ENCODE data around the gene STARD9. TPM values are rescaled to one million over a fixed set of nuclear protein-coding genes. Genes with fewer than 3 reads are reported as not detected.

The STARD9 gene
- total RNA-seq, 1 donor from 2014 or later, result 27.7 TPM

GRCh38 chr15:42730135-42730534, 154.7 kb downstream of the STARD9 start:
- Histone ChIP-seq H3K27ac (ENCODE audit: low read depth, low read length) (no peak overlapping the region), H3K27me3 (ENCODE audit: control insufficient read depth in 3 of 3, insufficient read depth in 3 of 3, low read length in 3 of 3) (no peaks in the 10 kb centered on the region), H3K9ac (ENCODE audit: low read depth in 1 of 3, low read length in 3 of 3) (no peak overlapping the region), H3K4me1 (ENCODE audit: control insufficient read depth in 3 of 3, insufficient read depth in 3 of 3, low read length in 3 of 3) (no peaks in the 10 kb centered on the region), H3K9me3 (ENCODE audit: control insufficient read depth in 3 of 3, low read length in 3 of 3) (no peaks in the 10 kb centered on the region), H3K4me3 (ENCODE audit: low read length in 3 of 3) (no peak overlapping the region), H3K36me3 (ENCODE audit: control insufficient read depth in 3 of 3, insufficient read depth in 3 of 3, low read length in 3 of 3) (peaks cover 85 to 92% (median 85%) of the 10 kb centered on the region in 3 donors)

GRCh38 chr15:42730536-42730935, 155.1 kb downstream of the STARD9 start:
- Histone ChIP-seq H3K9ac (ENCODE audit: low read depth in 1 of 3, low read length in 3 of 3) (no peak overlapping the region), H3K36me3 (ENCODE audit: control insufficient read depth in 3 of 3, insufficient read depth in 3 of 3, low read length in 3 of 3) (peaks cover 84 to 92% (median 84%) of the 10 kb centered on the region in 3 donors), H3K4me3 (ENCODE audit: low read length in 3 of 3) (no peak overlapping the region), H3K27ac (ENCODE audit: low read depth, low read length) (no peak overlapping the region), H3K4me1 (ENCODE audit: control insufficient read depth in 3 of 3, insufficient read depth in 3 of 3, low read length in 3 of 3) (peaks cover 0 to 3% (median 2%) of the 10 kb centered on the region in 3 donors), H3K9me3 (ENCODE audit: control insufficient read depth in 3 of 3, low read length in 3 of 3) (no peaks in the 10 kb centered on the region), H3K27me3 (ENCODE audit: control insufficient read depth in 3 of 3, insufficient read depth in 3 of 3, low read length in 3 of 3) (no peaks in the 10 kb centered on the region)

GRCh38 chr15:42731461-42731860, 156.1 kb downstream of the STARD9 start:
- Histone ChIP-seq H3K9me3 (ENCODE audit: control insufficient read depth in 3 of 3, low read length in 3 of 3) (no peaks in the 10 kb centered on the region), H3K9ac (ENCODE audit: low read depth in 1 of 3, low read length in 3 of 3) (no peak overlapping the region), H3K4me3 (ENCODE audit: low read length in 3 of 3) (no peak overlapping the region), H3K27me3 (ENCODE audit: control insufficient read depth in 3 of 3, insufficient read depth in 3 of 3, low read length in 3 of 3) (no peaks in the 10 kb centered on the region), H3K36me3 (ENCODE audit: control insufficient read depth in 3 of 3, insufficient read depth in 3 of 3, low read length in 3 of 3) (peaks cover 77 to 85% (median 78%) of the 10 kb centered on the region in 3 donors), H3K27ac (ENCODE audit: low read depth, low read length) (no peak overlapping the region), H3K4me1 (ENCODE audit: control insufficient read depth in 3 of 3, insufficient read depth in 3 of 3, low read length in 3 of 3) (peaks cover 6 to 10% (median 8%) of the 10 kb centered on the region in 3 donors)

DNA sequence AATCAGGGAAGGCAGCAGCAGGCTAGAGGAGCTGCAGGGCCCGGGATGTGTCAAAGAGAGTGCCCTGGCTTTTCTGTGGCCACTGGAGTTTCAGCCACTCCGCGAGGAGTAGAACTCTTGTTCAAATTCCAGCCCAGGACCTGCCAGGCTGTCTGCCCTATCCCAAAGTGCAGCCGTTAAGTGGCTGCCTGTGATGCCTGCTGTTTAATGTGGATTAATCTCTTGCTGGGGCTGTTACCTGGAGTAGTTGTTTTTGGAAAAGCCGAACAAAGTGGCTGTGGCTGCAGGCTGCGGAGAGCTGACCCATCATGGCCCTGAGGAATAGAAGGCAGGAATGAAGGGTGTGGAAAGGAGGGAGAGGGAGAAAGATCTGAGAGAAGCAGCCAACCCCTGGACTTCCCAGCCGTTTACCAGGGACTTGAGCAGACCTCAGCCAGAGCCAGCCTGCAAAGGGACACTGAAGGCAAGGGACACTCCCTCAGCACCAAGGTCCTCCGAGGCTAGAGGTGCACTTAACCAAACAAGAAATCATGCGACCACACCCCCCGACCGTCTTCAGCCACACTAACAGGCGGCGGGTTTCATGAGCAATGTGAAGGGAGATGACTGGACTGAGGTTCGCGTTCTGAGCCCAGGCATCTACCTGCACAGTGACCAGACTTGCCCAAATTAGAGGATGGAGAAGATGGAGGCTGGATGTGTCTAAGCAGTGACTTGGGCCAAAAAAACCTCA, 156.9 kb downstream of the STARD9 start:
- peaks cover 6 to 12% (median 10%) of the 10 kb centered on the region in 3 donors for H3K4me1 ChIP-seq (ENCODE audit: control insufficient read depth in 3 of 3, insufficient read depth in 3 of 3, low read length in 3 of 3)
- H3K27ac ChIP-seq (ENCODE audit: low read depth, low read length), result no peak overlapping the region
- peaks cover 71 to 77% (median 72%) of the 10 kb centered on the region in 3 donors for H3K36me3 ChIP-seq (ENCODE audit: control insufficient read depth in 3 of 3, insufficient read depth in 3 of 3, low read length in 3 of 3)
- H3K9ac ChIP-seq (ENCODE audit: low read depth in 1 of 3, low read length in 3 of 3), result no peak overlapping the region
- no peak overlapping the region for H3K4me3 ChIP-seq (ENCODE audit: low read length in 3 of 3)
- no peaks in the 10 kb centered on the region for H3K27me3 ChIP-seq (ENCODE audit: control insufficient read depth in 3 of 3, insufficient read depth in 3 of 3, low read length in 3 of 3)
- no peaks in the 10 kb centered on the region for H3K9me3 ChIP-seq (ENCODE audit: control insufficient read depth in 3 of 3, low read length in 3 of 3)

- Histone ChIP-seq H3K9ac (ENCODE audit: low read depth in 1 of 3, low read length in 3 of 3) (no peak overlapping the region), H3K9me3 (ENCODE audit: control insufficient read depth in 3 of 3, low read length in 3 of 3) (no peaks in the 10 kb centered on the region), H3K27ac (ENCODE audit: low read depth, low read length) (no peak overlapping the region), H3K27me3 (ENCODE audit: control insufficient read depth in 3 of 3, insufficient read depth in 3 of 3, low read length in 3 of 3) (no peaks in the 10 kb centered on the region), H3K4me3 (ENCODE audit: low read length in 3 of 3) (no peak overlapping the region), H3K36me3 (ENCODE audit: control insufficient read depth in 3 of 3, insufficient read depth in 3 of 3, low read length in 3 of 3) (peaks cover 65 to 69% (median 66%) of the 10 kb centered on the region in 3 donors), H3K4me1 (ENCODE audit: control insufficient read depth in 3 of 3, insufficient read depth in 3 of 3, low read length in 3 of 3) (peaks cover 10 to 18% (median 15%) of the 10 kb centered on the region in 3 donors)
Observed at GRCh38 chr15:42733027-42733426, 157.6 kb downstream of the STARD9 start.

- H3K9ac ChIP-seq (ENCODE audit: low read depth in 1 of 3, low read length in 3 of 3), result no peak overlapping the region
- H3K36me3 ChIP-seq (ENCODE audit: control insufficient read depth in 3 of 3, insufficient read depth in 3 of 3, low read length in 3 of 3), result peaks cover 56 to 59% (median 58%) of the 10 kb centered on the region in 3 donors
- H3K9me3 ChIP-seq (ENCODE audit: control insufficient read depth in 3 of 3, low read length in 3 of 3), result no peaks in the 10 kb centered on the region
- no peak overlapping the region for H3K4me3 ChIP-seq (ENCODE audit: low read length in 3 of 3)
- no peak overlapping the region for H3K27ac ChIP-seq (ENCODE audit: low read depth, low read length)
- H3K4me1 ChIP-seq (ENCODE audit: control insufficient read depth in 3 of 3, insufficient read depth in 3 of 3, low read length in 3 of 3), result peaks cover 10 to 18% (median 15%) of the 10 kb centered on the region in 3 donors
- no peaks in the 10 kb centered on the region for H3K27me3 ChIP-seq (ENCODE audit: control insufficient read depth in 3 of 3, insufficient read depth in 3 of 3, low read length in 3 of 3)
Observed at GRCh38 chr15:42734076-42734672, 158.8 kb downstream of the STARD9 start.

- peak overlapping the region; percentile 79 to 91 (median 82) for H3K9ac ChIP-seq (ENCODE audit: low read depth in 1 of 3, low read length in 3 of 3)
- H3K27me3 ChIP-seq (ENCODE audit: control insufficient read depth in 3 of 3, insufficient read depth in 3 of 3, low read length in 3 of 3), result no peaks in the 10 kb centered on the region
- peaks cover 10 to 18% (median 15%) of the 10 kb centered on the region in 3 donors for H3K4me1 ChIP-seq (ENCODE audit: control insufficient read depth in 3 of 3, insufficient read depth in 3 of 3, low read length in 3 of 3)
- H3K27ac ChIP-seq (ENCODE audit: low read depth, low read length), result no peak overlapping the region
- no peaks in the 10 kb centered on the region for H3K9me3 ChIP-seq (ENCODE audit: control insufficient read depth in 3 of 3, low read length in 3 of 3)
- H3K36me3 ChIP-seq (ENCODE audit: control insufficient read depth in 3 of 3, insufficient read depth in 3 of 3, low read length in 3 of 3), result peaks cover 43 to 45% (median 44%) of the 10 kb centered on the region in 3 donors
- H3K4me3 ChIP-seq (ENCODE audit: low read length in 3 of 3), result peak overlapping the region; percentile 72 to 96 (median 94)
Observed at GRCh38 chr15:42735382-42736165, 160.2 kb downstream of the STARD9 start.

DNA sequence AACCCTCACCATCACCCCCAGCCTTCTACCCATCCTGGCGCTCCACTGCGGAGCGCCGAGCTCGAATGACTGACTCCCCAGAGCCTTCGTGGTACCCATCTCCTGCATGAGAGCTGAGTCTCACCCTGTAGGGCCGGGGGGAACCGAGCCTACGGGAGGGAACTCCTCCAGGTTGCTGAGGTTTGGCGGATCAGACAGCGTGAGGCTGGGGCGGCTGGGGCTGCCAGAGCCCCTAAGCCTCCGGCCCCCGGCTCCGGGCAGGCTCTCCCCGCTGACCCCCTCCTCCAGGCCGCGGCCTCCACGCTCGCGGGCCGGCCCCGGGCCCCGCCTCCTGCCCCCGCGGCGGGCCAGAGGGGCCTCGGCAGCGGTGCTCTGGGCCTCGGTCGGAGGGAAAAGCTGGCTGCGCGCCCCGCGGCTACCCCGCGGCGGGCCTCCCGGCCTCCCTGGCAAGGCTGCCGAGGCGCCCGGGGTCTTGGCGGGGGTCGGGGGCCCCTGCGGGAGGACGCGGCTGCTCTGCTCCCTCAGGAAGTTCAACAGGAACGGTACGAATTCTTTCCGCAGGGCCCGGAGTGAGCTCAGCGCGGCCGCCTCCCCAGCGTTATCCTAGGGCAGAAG, 160.9 kb downstream of the STARD9 start:
- Histone ChIP-seq H3K4me3 (ENCODE audit: low read length in 3 of 3) (peak overlapping the region; percentile 79 to 96 (median 94)), H3K9me3 (ENCODE audit: control insufficient read depth in 3 of 3, low read length in 3 of 3) (no peaks in the 10 kb centered on the region), H3K9ac (ENCODE audit: low read depth in 1 of 3, low read length in 3 of 3) (peak overlapping the region; percentile 79 to 91 (median 82)), H3K36me3 (ENCODE audit: control insufficient read depth in 3 of 3, insufficient read depth in 3 of 3, low read length in 3 of 3) (peaks cover 36 to 38% (median 38%) of the 10 kb centered on the region in 3 donors), H3K27ac (ENCODE audit: low read depth, low read length) (peak overlapping the region; percentile 83), H3K27me3 (ENCODE audit: control insufficient read depth in 3 of 3, insufficient read depth in 3 of 3, low read length in 3 of 3) (no peaks in the 10 kb centered on the region), H3K4me1 (ENCODE audit: control insufficient read depth in 3 of 3, insufficient read depth in 3 of 3, low read length in 3 of 3) (peaks cover 10 to 18% (median 15%) of the 10 kb centered on the region in 3 donors)

GRCh38 chr15:42736793-42737528, 161.6 kb downstream of the STARD9 start, which contains the start of gene CDAN1:
CDAN1 (minus strand) TSS chr15:42737128; CDS start chr15:42737102, 26 bp downstream.
- Histone ChIP-seq H3K4me3 (ENCODE audit: low read length in 3 of 3) (peak within 1 kb of the TSS; percentile 82 to 96 (median 94)), H3K9me3 (ENCODE audit: control insufficient read depth in 3 of 3, low read length in 3 of 3) (no peaks in the 10 kb centered on the region), H3K36me3 (ENCODE audit: control insufficient read depth in 3 of 3, insufficient read depth in 3 of 3, low read length in 3 of 3) (peaks cover 29 to 33% (median 31%) of the 10 kb centered on the region in 3 donors), H3K4me1 (ENCODE audit: control insufficient read depth in 3 of 3, insufficient read depth in 3 of 3, low read length in 3 of 3) (peaks cover 10 to 18% (median 15%) of the 10 kb centered on the region in 3 donors), H3K9ac (ENCODE audit: low read depth in 1 of 3, low read length in 3 of 3) (peak within 1 kb of the TSS; percentile 88 to 94 (median 91)), H3K27me3 (ENCODE audit: control insufficient read depth in 3 of 3, insufficient read depth in 3 of 3, low read length in 3 of 3) (no peaks in the 10 kb centered on the region), H3K27ac (ENCODE audit: low read depth, low read length) (peak within 1 kb of the TSS; percentile 83)
